ENCODE results near the gene PDYN. TPM values are rescaled to one million over a fixed set of nuclear protein-coding genes. Genes with fewer than 3 reads are reported as not detected.

PDYN gene
- total and polyA plus RNA-seq, 2 donors (not counting 1 experiment from before 2014, with no cell fraction given) = not detected

- no peak for DNase-seq
- POLR2A ChIA-PET = no interaction called here
- Mint-ChIP-seq H3K4me3 (no peak overlapping the region), H3K4me1 (no peaks in the 10 kb centered on the region), H3K9me3 (ENCODE audit: insufficient read depth) (no peaks in the 10 kb centered on the region), H3K27ac (no peak overlapping the region), H3K27me3 (peaks cover 55% of the 10 kb centered on the region)
- ATAC-seq (ENCODE audit: low read depth) = no peak
- H3K4me1 ChIP-seq (ENCODE audit: control insufficient read depth in 2 of 2, insufficient read depth in 2 of 2, low read length in 2 of 2) = no peaks in the 10 kb centered on the region
- no peak overlapping the region for H2AFZ ChIP-seq (ENCODE audit: insufficient read depth, low read depth, low read length, poor library complexity, severe bottlenecking)
- peaks cover 0 to 2% (median 0%) of the 10 kb centered on the region in 3 donors for H3K9me3 ChIP-seq (ENCODE audit: control extremely low read depth in 1 of 3, control insufficient read depth in 2 of 3, insufficient read depth in 1 of 3, low read length in 2 of 3)
- TF ChIP-seq CTCF (IDR thresholded peaks at IDR 0.05) = no peak
- TF ChIP-seq EZH2 (IDR thresholded peaks at IDR 0.05; ENCODE audit: borderline replicate concordance, insufficient read depth, low read depth, low read length, poor library complexity, severe bottlenecking) = no peak
- intact Hi-C loops (cut with micrococcal nuclease) = no loop called here
- no peaks in the 10 kb centered on the region for H3K36me3 ChIP-seq (replicated peaks in 1 of 2; ENCODE audit: control extremely low read depth in 1 of 2, control insufficient read depth in 1 of 2, extremely low read depth in 1 of 2, insufficient read depth in 2 of 2, low read length in 1 of 2)
- no peak overlapping the region for H3K4me2 ChIP-seq (replicated peaks; ENCODE audit: low read depth, low read length, poor library complexity, severe bottlenecking)
- CTCF ChIA-PET = interaction anchor here (1.0 kb wide), 1 partner anchor 16 kb away, joined by 3 read pairs; no protein-coding TSS in a partner anchor
- H3K4me3 ChIP-seq (ENCODE audit: control extremely low read depth in 1 of 5, extremely low read depth in 1 of 5, insufficient read depth in 1 of 5, low read depth in 2 of 5, low read length in 4 of 5) = no peak overlapping the region
- no peaks in the 10 kb centered on the region for H4K20me1 ChIP-seq (ENCODE audit: control insufficient read depth, insufficient read depth, low read length, poor library complexity, severe bottlenecking)
- peaks cover 0 to 22% (median 3%) of the 10 kb centered on the region in 4 experiments for H3K27me3 ChIP-seq (replicated peaks in 1 of 4; ENCODE audit: control extremely low read depth in 1 of 4, control insufficient read depth in 3 of 4, insufficient read depth in 4 of 4, low read length in 3 of 4)
- 88% methylated on average over 5 of the region's 5 CpGs for WGBS (ENCODE audit: insufficient coverage)
- no peak overlapping the region for H3K27ac ChIP-seq (ENCODE audit: low read length in 2 of 2)
- no peaks in the 10 kb centered on the region for H3K79me2 ChIP-seq (ENCODE audit: control insufficient read depth, insufficient read depth, low read length)
- no peak overlapping the region for H3K9ac ChIP-seq (ENCODE audit: low read length)
These were observed 11.2 kb downstream of the PDYN start for GRCh38 chr20:1982686-1983085.

DNA sequence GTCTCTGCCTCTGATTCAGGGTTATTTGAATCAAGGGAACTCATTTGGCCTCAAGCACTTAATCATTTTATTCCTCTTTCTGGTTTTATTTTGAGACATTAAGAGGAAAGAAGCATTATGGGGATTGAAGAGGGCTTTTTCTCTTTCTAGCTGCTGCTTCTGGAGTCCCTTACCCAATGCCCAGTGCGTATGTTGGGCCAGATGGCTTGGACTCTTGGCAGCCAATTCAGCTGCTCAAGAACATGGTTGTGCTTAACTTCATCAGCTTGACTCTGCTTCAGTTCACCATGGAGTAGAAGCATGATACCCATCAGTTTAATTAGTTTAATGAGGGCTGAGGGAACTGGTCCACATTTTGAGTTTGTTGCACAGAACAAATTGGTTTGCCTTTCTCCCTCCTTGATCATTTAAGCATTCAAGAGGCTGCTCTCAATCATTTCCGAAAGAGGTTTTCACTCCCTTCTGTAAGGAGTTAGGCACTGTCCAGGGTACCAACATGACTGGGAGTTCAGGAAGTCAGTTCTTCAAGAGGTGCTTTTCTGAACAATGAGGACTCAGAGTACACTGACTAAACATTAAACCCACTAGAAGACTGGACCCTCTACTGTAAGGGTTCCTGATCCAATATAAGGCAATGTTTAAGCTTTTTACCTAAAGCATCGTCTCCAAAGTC lies 14.6 kb downstream of the PDYN start:
- Histone ChIP-seq H3K4me1 (ENCODE audit: control insufficient read depth in 2 of 2, insufficient read depth in 2 of 2, low read length in 2 of 2) (no peaks in the 10 kb centered on the region), H3K4me2 (replicated peaks; ENCODE audit: low read depth, low read length, poor library complexity, severe bottlenecking) (no peak overlapping the region), H3K27ac (ENCODE audit: low read length in 2 of 2) (no peak overlapping the region), H4K20me1 (ENCODE audit: control insufficient read depth, insufficient read depth, low read length, poor library complexity, severe bottlenecking) (no peaks in the 10 kb centered on the region), H3K9me3 (ENCODE audit: control extremely low read depth in 1 of 3, control insufficient read depth in 2 of 3, insufficient read depth in 1 of 3, low read length in 2 of 3) (peaks cover 0 to 4% (median 0%) of the 10 kb centered on the region in 3 donors), H3K27me3 (replicated peaks in 1 of 4; ENCODE audit: control extremely low read depth in 1 of 4, control insufficient read depth in 3 of 4, insufficient read depth in 4 of 4, low read length in 3 of 4) (peaks cover 0 to 15% (median 3%) of the 10 kb centered on the region in 4 experiments), H2AFZ (ENCODE audit: insufficient read depth, low read depth, low read length, poor library complexity, severe bottlenecking) (no peak overlapping the region), H3K79me2 (ENCODE audit: control insufficient read depth, insufficient read depth, low read length) (no peaks in the 10 kb centered on the region), H3K4me3 (ENCODE audit: control extremely low read depth in 1 of 5, extremely low read depth in 1 of 5, insufficient read depth in 1 of 5, low read depth in 2 of 5, low read length in 4 of 5) (no peak overlapping the region), H3K9ac (ENCODE audit: low read length) (no peak overlapping the region), H3K36me3 (replicated peaks in 1 of 2; ENCODE audit: control extremely low read depth in 1 of 2, control insufficient read depth in 1 of 2, extremely low read depth in 1 of 2, insufficient read depth in 2 of 2, low read length in 1 of 2) (no peaks in the 10 kb centered on the region)
- H3K27ac Mint-ChIP-seq = no peak overlapping the region
- ChIA-PET POLR2A (no interaction called here), CTCF (no interaction called here)
- ATAC-seq (ENCODE audit: low read depth) = no peak
- WGBS (ENCODE audit: insufficient coverage) = 14% methylated on average over 1 of the region's 3 CpGs
- intact Hi-C loops (cut with micrococcal nuclease) = no loop called here
- peaks cover 56% of the 10 kb centered on the region for H3K27me3 Mint-ChIP-seq
- TF ChIP-seq CTCF (IDR thresholded peaks at IDR 0.05) = no peak
- TF ChIP-seq EZH2 (IDR thresholded peaks at IDR 0.05; ENCODE audit: borderline replicate concordance, insufficient read depth, low read depth, low read length, poor library complexity, severe bottlenecking) = no peak
- H3K9me3 Mint-ChIP-seq (ENCODE audit: insufficient read depth) = no peaks in the 10 kb centered on the region
- no peaks in the 10 kb centered on the region for H3K4me1 Mint-ChIP-seq
- no peak overlapping the region for H3K4me3 Mint-ChIP-seq
- no peak for DNase-seq

Data from B cell (primary cell).